B cell (primary cell): Measurements from ENCODE around the gene TJP3.

Experiments used
- EZH2 ChIP-seq: IDR thresholded peaks from 2 replicates; pipeline ENCODE4 v1.6.1; 2012; ENCODE audit warnings: borderline replicate concordance, low read depth, mild to moderate bottlenecking, moderate library complexity, low read length; ENCODE audit not compliant: insufficient read depth, poor library complexity, severe bottlenecking
- TF ChIP-seq, protein P1 (sequence below): fragments of 200-600 bp; IDR thresholded peaks from one replicate; pipeline ENCODE4 v1.8.0; 2022; ENCODE audit warnings: antibody characterized with exemption, mild to moderate bottlenecking

GRCh38 chr19:3738477-3739220 lies 30.5 kb downstream of the TJP3 start:
- TF ChIP-seq, protein P1, sequence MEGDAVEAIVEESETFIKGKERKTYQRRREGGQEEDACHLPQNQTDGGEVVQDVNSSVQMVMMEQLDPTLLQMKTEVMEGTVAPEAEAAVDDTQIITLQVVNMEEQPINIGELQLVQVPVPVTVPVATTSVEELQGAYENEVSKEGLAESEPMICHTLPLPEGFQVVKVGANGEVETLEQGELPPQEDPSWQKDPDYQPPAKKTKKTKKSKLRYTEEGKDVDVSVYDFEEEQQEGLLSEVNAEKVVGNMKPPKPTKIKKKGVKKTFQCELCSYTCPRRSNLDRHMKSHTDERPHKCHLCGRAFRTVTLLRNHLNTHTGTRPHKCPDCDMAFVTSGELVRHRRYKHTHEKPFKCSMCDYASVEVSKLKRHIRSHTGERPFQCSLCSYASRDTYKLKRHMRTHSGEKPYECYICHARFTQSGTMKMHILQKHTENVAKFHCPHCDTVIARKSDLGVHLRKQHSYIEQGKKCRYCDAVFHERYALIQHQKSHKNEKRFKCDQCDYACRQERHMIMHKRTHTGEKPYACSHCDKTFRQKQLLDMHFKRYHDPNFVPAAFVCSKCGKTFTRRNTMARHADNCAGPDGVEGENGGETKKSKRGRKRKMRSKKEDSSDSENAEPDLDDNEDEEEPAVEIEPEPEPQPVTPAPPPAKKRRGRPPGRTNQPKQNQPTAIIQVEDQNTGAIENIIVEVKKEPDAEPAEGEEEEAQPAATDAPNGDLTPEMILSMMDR: no peak
- no peak for TF ChIP-seq EZH2
